Measurements from ENCODE around the gene IL34. TPM values are rescaled to one million over a fixed set of nuclear protein-coding genes. Genes with fewer than 3 reads are reported as not detected.

Gene IL34
- total and polyA plus RNA-seq, 2 of the 8 experiments (the other 6 are each of a cell fraction or from before 2014, with no cell fraction given) = 4.6 to 5.6 TPM

GRCh38 chr16:70694088-70694867 lies 47.9 kb downstream of the IL34 start (continued):
- TF ChIP-seq CTBP2 (IDR thresholded peaks at IDR 0.05; ENCODE audit: borderline replicate concordance, insufficient read depth, insufficient read length, low read length) (peak; percentile 42), JUN (IDR thresholded peaks at IDR 0.05; ENCODE audit: low read depth, low read length) (0 out of 2 replicates have a peak, but pooled peaks have one; percentile 49), GABPA (IDR thresholded peaks at IDR 0.05; ENCODE audit: borderline replicate concordance, insufficient read depth, low read length) (no peak), TCF12 (IDR thresholded peaks at IDR 0.05; ENCODE audit: low read depth, low read length) (peak; percentile 63; the same call in 1 of the 2 replicates), KDM1A (IDR thresholded peaks at IDR 0.05; ENCODE audit: borderline replicate concordance, low read length) (no peak), JUND (IDR thresholded peaks at IDR 0.05; ENCODE audit: low read length) (peak; percentile 82), EZH2 (IDR thresholded peaks at IDR 0.05; ENCODE audit: low read depth, low read length, severe bottlenecking) (no peak), EGR1 (IDR thresholded peaks at IDR 0.05; ENCODE audit: borderline replicate concordance, low read depth, low read length) (no peak), BACH1 (IDR thresholded peaks at IDR 0.05; ENCODE audit: low read length) (0 out of 2 replicates have a peak, but pooled peaks have one; percentile 2)

All from H1 (cell line).